Activated CD4-positive, CD25-positive, alpha-beta regulatory T cell (primary cell): Measurements from ENCODE around the gene WDFY4.

Experiments used
- DNase-seq, 4 experiments: peaks; one replicate each; lab custom pipeline; 2025; lab: John Stamatoyannopoulos, UW

Gene WDFY4

DNA sequence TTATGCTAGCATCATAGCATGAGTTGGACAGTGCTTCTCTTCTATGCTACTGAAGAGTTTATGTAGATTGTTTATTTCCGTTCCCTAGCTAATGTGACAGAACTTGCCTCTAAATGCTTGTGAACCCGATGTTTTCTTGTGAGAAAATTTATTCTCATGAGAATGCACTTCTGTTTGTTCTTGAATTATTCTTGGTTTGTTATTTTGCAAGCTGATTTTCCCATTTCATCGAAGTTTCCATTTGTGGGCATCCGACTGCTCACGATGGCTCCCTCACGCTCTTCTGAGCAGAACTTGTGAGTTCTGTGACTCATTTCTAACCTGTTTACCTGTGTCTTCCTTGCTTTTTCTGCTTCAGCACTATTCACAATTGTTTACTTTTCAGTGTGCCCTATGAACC is 59.9 kb downstream of the WDFY4 start:
- DNase-seq, result no peak

DNA sequence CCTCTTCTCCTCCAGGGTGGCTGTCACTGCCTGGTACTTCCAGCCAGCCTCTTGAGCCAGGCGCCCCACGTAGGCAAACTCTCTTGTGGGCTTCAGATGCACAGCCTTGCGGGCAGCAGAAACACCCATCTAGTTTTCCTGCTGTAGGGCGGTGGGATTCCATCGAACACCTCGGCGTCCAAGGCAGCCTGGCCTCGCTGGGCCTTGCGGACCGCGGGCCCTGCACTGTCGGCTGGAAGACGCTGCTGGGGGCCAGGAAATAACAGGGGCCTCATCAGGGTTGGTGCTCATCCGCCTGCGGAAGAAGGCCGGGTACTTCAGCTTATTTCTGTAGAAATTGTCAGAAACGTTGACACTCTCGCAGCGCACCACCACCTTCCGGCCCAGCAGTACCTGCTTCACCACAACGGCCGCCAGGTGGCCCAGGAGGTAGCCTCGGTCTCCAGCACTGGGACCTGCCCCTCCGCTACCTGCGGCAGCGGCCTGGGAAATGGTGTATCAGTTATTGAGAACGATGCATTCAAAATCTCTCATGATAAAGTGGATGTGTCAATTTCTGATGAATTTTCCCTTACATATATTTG is 61.1 kb downstream of the WDFY4 start:
- DNase-seq, result no peak

DNA sequence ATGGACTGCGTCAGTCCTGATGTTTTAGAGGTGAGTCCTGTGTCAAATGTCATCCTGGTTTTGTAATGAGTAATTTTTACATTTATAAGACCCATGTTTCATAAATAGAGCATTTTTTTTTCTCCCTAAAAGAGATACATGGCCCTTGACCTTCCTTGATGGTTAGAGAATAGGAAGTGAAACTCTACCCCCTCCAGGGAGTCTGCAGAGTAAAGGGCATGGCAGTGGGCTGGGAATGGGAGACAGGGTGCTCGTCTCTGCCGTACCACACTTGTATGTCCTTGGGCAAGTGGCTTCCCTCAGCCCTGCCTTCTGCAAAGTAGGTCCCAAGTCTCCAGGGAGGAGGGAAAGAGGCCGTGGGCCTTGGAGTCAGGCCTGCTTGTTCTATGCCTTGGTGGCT is 63.9 kb downstream of the WDFY4 start:
- no peak for DNase-seq

DNA sequence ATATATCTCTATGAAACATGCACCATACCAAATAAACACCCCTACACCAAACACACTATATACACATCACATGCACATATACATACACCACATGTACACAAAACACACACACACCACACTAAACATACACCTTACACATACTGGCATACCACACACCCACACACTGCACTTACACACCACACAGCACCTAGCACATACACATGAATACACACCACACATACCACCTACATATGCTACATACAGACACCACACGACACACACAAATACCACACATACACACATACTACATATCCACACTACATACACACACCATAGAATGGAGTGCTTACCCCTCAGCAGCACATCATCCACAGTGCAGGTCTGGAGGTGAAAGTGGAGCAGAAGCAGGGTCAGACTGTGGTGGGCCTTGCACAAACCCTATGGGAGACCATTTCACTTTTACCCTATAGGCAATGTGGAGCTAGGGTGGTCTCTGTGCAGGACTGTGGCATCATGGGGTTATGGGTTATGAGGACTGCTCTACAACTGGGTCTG is 64.6 kb downstream of the WDFY4 start:
- no peak for DNase-seq

DNA sequence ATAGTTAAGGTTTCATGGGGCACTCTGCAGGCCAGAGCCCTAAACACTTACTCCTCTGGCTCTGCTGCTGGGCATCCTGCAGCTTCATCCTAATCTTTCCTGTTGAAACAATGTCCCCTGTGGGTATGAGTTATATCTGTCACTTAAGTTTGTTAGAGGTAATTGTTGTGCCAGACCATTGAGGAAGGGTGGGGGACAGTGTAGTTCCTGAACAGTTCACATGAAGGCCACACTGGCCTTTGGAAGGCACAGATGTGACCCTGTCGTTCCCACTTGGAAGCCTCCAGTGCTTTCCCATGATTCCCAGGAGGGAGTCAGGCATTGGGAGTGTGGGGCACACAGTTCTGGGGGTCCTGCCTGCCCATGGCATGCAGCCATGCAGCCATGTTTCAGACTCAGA is 65.3 kb downstream of the WDFY4 start:
- no peak for DNase-seq

DNA sequence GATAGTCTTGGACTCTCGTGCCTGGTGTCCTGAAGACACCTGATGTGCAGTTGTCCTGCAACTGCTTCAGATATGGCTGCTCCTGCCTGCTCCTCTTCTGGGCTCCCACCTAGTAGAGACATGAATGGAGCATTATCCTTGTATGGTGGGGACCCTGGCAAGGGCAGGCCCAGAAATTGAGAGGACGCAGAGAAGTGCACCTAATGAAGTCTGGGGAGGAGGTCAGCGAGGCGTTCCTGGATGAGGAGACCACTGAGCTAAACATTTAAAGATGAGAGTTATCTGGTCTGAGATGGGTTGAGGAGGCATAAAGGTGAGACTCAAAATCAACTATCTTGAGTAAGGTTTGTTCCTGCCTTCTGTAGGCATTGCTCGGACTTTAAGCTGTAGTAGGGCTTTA is 66.3 kb downstream of the WDFY4 start:
- no peak for DNase-seq

DNA sequence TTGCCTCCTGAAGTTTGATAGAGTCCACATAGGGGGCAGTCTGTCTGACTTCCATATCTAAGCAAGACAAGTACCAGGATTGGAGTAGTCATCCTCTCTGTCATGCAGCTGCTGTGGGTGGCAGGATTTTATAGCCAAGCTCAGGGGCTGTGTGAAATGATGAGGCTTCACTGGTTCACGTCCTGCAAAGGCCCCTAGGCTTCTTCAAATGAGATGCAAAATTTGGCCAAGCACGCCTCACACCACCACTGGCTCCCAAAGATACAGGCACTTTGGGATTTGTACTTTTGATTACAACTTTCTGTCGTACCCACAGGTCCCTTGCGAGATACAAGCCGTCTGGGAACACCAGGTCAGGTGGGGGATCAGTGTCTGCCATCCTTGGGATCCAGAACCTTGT is 67.1 kb downstream of the WDFY4 start:
- DNase-seq, result no peak

DNA sequence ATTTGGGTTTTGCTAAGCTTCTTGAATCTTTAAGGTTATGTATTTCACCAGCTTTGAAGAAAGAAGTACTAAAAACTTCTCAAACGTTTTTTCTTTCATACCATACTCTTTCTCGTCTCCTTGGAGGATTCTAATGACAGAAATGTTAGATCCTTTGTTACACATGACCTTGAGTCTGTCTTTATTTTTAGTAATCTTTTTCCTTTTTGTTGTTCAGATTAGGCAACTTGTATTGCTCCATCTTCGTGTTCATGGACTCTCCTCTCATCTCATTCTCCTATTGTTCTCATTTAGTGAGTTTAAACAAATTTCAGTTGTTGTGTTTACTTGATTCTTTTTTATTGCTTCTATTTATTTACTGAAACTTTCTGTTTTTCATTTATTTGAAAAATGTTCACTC is 73.7 kb downstream of the WDFY4 start:
- no peak for DNase-seq

DNA sequence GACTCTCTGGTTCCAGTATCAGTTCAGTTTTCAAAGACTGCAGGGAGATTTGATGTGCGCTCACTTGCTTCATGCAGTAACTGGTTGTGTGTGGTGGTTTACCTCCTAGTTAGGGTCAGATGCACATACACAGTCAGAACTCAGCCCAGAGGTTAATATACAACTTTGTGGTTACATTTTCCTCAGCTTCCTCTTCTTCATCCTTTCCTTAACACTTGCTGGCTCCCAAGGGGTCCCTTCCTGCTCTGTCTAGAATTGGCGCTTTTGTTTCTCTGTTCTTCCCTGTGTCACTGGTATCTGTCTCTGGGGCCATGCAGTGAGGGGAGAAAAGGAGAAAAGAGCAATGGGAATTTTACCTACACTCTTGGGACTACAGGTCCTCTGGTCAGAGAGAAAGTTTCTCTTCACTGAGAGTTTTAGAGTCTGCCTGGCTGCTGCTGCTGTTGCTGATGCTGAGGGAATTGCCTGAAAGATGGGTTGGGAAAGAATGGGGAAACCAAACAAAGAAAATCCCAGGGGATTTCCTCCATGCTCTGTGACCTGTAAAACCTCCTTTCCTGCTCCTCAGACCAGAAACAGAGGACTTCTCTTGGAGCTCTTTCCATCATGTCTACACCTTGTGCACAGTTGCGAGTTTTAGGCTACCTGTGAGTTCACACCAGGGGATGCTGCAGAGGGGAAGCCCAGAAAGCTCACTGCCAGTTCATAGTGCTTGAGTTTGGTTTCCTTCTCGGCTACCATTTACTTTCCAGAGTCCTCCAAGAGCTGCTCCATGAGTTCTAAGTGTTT is 74.6 kb downstream of the WDFY4 start:
- DNase-seq, result no peak

DNA sequence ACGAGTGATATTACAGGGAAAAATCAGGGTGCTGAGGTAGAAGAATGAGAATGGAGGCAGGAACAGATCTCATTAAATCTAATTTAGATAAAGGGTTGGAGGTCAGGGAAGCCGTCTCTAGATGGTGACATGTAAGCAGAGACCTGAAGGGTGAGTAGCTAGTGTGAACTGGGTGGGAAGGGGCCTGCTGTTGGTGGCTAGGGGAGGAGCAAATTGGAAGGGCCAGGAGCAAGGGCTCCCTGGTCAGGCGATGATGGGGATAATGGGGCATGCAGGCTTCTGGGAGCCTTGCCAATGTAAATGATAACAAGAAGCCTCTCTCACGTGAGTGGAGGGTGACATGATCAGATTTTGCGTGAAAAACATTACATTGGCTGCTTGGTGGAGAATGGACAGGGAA is 76.3 kb downstream of the WDFY4 start:
- no peak for DNase-seq

DNA sequence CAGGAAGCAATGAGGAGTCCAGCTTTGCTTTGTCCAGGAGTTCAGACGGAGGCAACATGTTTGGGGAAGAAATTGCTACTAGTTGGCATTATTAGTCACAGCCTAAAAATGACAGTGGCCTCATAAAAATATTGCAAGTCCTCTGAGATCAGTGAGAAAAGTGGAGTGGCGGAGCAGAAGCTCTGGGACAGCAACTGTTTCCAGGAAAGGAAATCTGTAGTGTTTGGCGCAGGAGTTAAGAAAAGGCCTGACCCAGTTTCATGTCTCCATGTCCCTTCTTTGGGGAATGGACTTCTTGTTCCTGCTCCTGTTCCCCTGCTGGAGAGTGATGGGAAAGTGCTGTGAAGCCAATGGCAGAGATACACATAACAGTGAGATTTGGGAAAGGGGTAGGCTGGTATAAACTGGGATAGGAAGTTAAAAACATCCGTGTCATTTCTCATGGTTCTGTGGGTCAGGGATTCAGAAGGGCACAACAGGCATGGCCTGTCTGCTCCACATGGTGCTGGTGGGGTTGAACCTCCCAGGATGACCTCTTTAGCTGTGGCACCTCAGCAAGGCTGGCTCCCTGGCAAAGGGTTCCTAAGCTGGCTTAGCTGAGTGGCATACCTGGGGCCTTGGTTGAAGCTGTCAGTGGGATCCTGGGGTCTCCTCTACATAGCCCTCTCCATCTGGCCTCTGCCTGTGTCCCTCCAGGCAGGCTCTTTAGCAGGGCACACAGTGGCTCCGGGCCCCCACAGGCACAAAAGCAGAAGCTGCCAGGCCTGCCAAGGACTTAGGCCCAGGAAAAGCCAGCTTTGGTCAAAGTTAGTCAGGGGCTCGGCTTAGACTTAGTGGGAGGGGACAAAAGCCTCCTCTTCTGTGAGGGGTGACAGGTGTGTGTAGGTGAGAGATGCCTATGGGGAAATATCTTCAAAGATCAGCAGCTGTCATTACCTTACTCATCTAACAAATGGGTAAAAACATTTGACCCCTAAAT is 77.7 kb downstream of the WDFY4 start:
- DNase-seq, result no peak

DNA sequence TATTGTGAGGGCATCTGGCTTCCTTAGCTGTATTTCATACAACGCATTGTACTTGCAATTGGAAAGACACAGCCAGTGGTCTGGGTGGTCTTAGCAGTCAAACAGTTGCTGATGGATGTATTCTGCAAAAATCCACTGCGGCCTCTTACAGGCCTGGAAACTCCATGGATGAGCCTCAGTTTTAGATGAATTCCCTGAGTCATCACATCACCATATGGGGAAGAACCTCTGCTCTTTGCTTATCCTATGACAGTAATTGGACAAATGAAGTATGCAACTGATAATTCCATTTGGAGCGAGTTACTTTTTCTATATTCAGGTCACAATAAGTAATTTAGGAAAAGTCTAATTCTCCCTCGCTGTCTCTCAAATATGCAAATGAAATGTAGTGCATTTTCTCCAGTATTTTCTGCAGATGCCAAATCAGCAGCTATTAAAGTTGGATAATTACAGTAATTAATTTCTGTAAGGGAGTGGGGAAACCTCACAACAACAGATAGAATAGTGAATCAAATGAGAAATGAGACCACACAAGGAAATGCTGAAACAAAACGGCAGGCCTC is 78.8 kb downstream of the WDFY4 start:
- no peak for DNase-seq

DNA sequence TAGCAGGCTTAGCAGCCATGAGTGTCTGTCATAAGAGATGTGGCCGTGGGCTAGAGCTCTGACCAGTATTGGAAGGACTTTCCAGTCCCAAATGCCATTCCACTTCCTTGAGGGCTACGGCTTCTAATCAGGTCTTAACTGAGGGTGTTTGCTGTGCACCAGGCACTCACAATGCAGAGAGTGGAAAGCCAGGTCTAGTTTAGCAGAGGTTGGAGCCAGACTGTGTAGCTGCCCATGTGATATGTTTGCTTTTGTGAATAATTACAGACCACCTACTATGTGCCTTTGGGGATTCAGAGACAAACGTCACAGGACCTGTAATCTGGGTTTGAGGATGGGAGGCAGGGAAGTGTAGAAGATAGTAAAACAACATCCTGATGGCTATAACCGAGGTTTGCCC is 79.8 kb downstream of the WDFY4 start:
- no peak for DNase-seq

DNA sequence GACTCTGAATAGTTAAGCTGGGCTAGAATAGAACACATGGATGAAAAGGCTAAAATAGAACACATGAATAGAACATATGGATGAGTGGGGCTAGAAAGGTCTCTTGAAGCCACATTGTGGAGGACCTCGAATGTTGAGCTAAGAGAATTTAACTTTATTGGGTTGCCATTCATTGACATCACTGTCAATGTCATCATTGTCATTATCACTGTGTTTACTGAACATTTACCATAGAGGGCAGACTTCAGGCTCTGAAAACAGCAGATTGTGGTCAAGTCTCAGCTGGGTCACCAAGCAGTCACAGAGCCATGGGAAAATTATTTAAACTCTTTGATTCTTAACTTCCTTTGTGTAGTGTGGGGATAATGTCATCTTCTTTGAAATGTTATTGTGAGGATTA is 80.4 kb downstream of the WDFY4 start:
- DNase-seq, result no peak

DNA sequence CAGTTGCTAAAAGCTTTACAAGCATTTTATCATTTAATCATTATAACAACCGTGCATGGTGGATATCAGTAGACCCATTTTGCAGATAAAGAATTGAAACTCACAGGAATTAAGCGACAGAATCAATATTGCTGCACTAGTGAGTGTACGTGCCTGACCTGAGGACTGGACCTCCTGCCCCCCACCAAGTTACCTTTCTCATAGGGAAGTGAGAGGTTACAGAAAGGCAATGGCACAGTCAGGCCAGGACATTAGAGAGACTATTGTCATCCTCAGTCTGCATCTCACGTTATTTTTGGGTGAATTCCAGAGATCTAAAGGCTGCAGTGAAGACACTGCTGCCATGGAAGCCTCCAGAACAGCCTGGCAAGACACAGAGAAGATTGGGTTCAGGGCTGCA is 80.9 kb downstream of the WDFY4 start:
- DNase-seq, result no peak

DNA sequence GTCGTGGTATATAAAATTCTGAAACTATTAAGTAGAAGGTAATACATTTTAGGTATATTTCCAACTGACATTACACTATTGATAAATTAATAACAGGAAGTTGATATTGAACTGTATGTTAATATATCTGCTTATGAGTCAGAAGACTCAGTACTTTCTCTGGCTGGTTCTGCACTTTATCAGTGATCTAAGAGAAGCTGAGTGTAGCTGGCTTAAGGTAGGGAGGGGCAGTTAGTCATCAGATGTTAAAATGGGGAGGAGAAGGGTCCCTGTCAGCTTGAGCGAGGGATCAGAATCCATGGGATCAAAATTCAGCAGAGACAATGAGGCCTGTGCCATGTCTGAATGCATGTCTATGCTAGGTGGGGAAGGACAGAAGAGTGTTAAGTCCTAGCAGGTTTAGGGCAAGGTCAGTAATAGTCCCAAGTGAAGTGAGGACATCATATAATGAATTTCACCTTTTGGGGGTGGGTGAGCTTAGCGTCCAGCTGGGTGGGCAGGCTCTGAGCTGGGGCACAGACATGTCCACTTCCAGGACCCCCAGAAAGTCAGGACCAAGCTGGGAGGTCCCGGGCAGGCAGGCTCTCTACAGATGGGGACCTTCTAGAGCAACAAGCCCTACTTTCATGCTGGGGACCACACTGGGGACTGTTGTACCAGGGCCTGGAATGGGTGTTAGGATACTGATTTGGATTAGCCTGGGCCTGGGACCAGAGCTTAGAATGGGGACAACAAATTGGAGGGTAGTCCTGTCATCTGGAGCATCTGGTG is 82.9 kb downstream of the WDFY4 start:
- DNase-seq, result no peak

DNA sequence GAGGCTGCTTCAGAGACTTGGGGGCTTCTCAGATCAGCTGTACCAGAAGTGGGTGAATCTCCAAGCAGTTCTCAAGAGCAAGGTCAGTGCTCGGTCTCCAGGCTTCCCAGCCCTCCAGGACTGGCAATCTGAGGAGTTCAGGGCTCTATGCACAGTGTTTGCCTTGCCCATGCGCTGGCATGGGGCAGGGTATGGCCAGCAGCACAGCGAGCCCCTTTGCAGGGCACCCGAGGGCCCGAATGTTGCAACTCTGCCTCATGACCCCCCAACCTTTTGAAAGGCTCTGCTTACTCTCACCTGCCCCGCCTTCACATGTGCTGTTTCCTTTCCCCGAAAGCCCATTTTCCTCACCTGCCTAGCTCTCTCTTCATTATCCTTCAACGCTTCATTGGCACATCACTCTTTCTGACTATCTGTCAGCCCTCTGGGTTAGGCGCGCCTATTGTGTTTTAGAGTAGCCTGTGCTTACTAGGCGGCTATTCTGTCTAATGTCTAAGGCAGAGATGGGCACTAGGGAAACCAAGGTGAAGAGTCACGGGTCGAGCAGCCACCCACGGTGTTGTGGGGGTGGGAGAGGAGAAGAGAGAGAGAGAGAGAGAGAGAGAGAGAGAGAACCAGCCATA is 83.6 kb downstream of the WDFY4 start:
- DNase-seq, result no peak

DNA sequence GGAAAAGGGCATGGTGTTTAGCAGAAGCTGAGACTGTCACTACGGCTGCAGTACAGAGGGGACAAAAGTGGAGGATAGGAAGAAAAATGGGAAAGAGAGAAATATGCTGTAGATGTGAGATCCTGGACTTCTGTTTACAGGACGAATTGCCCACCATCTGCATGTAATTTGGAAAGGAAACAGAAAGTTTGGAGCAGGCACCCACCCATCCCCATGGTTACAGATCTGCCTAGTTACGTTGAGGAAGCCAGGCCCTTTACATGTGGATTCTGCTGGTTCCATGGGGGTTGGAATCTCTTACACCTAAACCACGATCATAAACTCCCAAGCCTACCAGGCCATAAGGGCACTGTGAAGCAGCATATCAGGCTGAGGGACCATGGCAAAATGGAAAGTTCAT is 84.3 kb downstream of the WDFY4 start:
- no peak for DNase-seq

DNA sequence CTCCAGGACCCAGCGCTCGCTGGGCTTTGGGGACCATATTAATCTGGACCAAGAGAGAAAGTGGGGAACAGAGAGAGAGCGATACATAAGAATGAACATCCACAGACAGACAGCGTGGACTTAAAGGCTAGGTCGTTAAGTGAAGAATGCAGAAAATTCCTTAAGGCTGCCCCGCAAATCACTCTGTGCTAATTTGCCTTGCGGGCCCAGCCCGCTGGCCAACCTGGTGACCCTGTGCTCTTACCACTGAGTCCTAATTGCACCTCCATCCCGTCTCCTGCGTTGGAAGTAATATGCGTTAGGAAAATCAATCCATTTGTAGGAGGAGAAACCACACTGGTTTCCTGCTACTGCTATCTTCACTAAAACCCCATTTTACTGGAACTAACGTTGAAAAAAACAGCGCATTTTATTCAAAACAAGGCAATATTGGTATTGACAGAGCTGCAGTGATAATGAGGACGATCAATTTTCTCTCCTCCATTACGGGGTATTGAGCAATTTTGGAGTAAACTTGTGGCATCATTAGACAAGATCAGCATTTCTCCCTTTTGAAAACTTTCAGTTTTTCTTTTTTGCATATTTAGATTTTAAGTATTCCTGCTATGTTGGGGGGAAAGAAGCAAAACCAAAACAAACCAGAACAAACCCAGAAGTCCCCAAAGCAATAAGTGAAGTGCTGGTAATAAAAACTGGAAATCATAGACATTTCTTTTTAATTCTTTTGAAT is 85.2 kb downstream of the WDFY4 start:
- DNase-seq, result no peak

DNA sequence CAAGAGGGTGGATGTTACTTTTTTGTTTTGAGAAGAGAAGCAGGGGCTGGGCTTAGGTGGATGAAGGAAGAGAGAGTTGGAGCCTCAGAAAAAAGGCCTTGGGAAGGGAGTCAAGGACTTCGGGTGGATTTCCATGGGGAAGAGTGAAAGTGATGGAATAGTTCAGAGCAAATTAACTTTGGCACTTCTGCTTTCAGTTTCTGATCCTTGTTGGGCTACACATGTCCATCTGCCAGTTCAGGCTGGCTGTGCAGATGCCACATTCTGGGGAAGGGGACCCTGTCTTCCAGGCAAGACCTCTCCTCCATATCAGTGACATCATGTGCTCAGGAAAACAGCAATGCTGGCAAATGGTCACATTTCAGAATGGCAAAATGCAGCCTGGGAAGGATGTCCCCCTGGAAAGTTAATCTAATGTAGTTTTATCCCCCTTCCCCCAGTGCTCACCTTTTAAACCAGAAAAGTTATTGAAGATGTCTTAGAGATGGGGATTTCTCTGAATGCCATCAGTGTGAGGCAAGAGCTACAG is 86.0 kb downstream of the WDFY4 start:
- DNase-seq, result no peak
